Mammary epithelial cell (primary cell): ENCODE results near the gene KIF26B.

Source experiments
- EZH2 ChIP-seq: IDR thresholded peaks from 2 replicates; pipeline ENCODE4 v1.6.1; 2012; ENCODE audit warnings: low read length, inconsistent platforms, borderline replicate concordance
- TF ChIP-seq, protein P1 (sequence below), 2 donors: IDR thresholded peaks in 1 of 2; conservative IDR thresholded peaks in 1 of 2; 2 replicates each; pipeline ENCODE4 v1.5.1; 2011 to 2012; ENCODE audit warnings: inconsistent platforms in 2 of 2, low read length in 2 of 2, mild to moderate bottlenecking in 2 of 2, control low read depth in 1 of 2, low read depth in 1 of 2; ENCODE audit not compliant: insufficient read depth in 1 of 2; ENCODE audit errors: extremely low read depth in 1 of 2

DNA sequence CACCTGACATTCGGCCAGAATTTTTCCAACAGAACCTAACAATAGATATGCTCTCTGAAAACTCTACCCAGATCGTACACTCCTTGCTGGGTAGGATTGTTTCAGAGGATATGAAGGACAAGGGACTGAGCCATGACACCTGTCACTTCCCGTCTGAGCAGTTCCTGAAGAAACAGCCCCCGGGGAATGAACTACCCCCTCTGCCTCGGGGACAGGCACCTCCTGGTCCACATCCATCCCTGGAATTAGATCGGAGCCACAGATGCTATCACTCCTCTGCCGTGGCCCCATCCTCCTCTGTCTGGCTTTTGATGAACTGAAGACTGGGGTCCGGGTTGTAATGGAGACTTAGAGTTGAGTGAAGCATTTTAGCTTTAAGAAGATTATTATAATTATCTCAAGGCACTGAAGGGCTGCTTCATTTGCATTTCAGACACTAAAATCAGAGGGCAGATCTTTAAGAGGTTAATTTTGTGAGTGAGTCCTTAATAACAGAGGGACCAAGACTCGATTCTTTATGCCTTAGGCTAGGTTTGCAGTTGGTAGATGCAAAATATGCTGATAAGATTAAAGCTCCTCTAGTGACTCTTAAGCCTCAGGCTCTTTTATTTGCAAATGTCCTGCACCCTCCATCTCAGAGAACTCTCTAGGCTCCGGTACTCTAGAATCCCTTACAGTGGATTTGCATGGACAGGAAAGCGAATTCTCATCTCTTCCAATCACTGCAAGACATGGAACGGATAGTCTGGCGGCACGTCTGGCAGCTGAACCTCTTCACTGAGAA, 333.8 kb downstream of the KIF26B start:
- TF ChIP-seq, protein P1, sequence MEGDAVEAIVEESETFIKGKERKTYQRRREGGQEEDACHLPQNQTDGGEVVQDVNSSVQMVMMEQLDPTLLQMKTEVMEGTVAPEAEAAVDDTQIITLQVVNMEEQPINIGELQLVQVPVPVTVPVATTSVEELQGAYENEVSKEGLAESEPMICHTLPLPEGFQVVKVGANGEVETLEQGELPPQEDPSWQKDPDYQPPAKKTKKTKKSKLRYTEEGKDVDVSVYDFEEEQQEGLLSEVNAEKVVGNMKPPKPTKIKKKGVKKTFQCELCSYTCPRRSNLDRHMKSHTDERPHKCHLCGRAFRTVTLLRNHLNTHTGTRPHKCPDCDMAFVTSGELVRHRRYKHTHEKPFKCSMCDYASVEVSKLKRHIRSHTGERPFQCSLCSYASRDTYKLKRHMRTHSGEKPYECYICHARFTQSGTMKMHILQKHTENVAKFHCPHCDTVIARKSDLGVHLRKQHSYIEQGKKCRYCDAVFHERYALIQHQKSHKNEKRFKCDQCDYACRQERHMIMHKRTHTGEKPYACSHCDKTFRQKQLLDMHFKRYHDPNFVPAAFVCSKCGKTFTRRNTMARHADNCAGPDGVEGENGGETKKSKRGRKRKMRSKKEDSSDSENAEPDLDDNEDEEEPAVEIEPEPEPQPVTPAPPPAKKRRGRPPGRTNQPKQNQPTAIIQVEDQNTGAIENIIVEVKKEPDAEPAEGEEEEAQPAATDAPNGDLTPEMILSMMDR (conservative IDR thresholded peaks at IDR 0.05 in 1 of 2, IDR thresholded peaks at IDR 0.05 in 1 of 2; ENCODE audit: extremely low read depth in 1 of 2, insufficient read depth in 1 of 2, low read depth in 1 of 2, low read length in 2 of 2): no peak
- no peak for TF ChIP-seq EZH2
